MM.1S (cell line): ENCODE data around the gene FOXO3.

Experiments used
- CTCF ChIP-seq: fragments of 300-600 bp; sonication (generic); IDR thresholded peaks from 2 replicates; pipeline ENCODE4 v1.5.1; 2016; ENCODE audit warnings: antibody characterized with exemption, low read length, mixed read lengths
- EZH2 ChIP-seq: fragments of 300-600 bp; sonication (generic); optimal IDR thresholded peaks from 2 replicates; pipeline ENCODE3; 2017; ENCODE audit warnings: low read depth, mild to moderate bottlenecking, antibody characterized with exemption, low read length, mixed read lengths
- EZH2phosphoT487 ChIP-seq: fragments of 300-600 bp; sonication (generic); IDR thresholded peaks from 2 replicates; pipeline ENCODE4 v1.6.1; 2018; ENCODE audit warnings: antibody characterized with exemption, low read length

GRCh38 chr6:108549741-108550140 lies 11.0 kb upstream of the FOXO3 start:
- TF ChIP-seq CTCF (no peak), EZH2phosphoT487 (no peak), EZH2 (no peak)
